GM20431 (cell line): ENCODE measurements around the gene XIRP2.

Experiments used
- in situ Hi-C: fragments of 300-500 bp; cut with MseI, MboI; formaldehyde crosslinking; loops from one replicate; pipeline ENCODE4 v1.15.0; 2020; ENCODE audit warnings: low sequenced_read_pairs; ENCODE audit not compliant: unreplicated experiment

Gene XIRP2

DNA sequence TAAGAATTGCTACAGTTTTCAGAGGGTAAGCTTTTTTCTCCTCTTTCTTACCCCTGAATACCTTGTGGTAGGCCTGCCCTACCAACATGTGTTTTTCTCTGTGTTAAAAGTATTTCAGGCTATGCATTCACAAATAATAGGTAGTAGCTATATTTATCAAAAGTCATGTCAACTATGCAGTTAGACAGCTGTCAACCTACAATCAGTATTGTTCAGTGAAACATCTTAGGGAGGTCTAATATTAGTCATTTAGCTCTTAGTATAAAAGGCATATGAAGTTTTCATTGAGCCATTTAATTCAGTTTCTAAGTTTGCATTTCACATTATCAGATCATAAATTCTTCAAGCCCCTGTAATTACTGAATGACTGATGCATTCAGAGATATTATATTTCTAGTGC lies 36.7 kb downstream of the XIRP2 start:
- in situ Hi-C loops: no loop called here

DNA sequence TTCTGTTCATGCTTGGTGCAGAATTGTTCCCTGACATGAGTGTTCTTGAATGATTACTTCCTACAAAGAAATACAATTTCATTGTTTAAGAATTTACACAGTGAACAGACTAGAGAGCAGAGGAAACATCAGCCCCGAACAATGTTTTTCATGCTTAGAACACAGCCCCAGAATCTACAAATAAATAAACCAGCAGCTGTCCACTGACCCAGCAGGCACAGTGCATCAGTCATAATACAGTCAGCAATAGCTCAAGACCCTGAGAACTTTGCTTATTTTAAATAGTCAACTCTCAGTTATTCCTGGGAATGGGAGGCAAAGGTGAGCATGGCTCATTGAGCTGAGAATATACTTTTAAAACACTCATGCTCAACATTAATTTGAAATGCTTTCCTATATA lies 38.4 kb downstream of the XIRP2 start:
- in situ Hi-C loops: no loop called here

DNA sequence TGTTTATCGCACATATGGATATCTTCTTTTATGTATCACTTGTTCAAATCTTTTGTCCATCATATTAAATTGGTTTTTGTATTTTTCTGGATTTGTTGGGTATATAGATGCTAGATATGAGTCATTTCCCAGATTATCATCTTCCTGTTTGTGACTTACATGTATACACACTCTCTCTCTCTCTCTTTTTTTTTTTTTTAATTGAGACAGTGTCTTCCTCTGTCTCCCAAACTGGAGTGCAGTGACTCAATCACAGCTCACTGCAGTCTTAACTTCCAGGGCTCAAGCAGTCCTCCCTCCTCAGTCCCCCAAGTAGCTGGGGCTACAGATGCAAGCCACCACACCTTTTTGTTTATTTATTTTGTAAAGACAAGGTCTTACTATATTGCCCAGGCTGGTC lies 43.8 kb downstream of the XIRP2 start:
- in situ Hi-C loops: no loop called here

DNA sequence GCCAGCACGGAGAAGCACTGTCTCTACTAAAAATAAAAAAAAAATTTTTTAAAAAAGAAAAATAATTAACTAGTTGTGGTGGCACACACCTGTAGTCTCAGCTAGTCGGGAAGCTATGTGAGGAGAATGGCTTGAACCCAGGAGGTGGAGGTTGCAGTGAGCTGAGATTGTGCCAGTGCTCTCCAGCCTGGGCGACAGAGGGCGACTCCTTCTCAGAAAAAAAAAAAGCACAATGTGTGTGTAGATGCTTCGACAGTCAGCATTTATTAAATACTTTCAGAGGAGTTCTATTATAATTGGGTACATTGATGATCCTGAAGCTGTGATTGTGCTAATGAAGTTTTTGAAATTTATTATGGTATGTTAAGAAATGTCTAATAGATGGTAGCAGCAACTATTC lies 46.5 kb downstream of the XIRP2 start:
- in situ Hi-C loops: no loop called here

DNA sequence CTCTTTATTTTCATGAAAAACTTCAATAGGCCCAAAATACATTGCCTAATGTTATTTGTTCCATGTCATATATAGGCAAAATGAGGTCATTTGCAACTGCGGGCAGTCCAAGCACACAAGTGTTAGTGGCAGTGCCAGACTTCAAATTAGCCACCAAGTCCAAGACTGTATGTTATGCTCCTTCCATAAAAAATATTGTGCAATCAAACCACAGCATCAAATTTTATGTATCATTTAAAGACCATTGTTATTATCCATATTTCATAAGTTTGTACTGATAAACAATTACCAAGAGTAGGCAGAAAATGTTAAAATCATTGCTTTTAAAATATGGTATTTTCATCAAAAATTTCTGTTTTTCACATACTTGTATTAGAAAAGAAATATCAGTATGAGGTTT lies 54.1 kb downstream of the XIRP2 start:
- in situ Hi-C loops: no loop called here

DNA sequence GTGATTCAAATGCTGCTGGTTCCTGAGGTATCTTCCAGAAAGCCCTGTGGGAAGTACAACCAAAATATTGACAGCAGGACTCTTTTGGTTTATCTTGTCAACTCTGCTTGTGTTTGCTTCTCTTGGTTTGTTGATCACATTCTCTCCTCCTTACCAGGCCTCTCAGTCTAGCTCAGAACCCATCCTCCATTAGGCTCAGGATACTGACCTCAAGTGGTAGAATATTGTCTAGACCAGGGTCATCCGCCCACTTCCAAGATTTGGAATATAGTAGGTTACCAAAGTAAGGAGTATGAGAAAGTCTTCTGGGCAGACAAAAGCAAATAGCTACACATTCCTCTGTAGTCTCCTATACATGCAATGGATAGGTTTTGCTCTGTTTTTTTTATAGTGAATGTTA lies 56.6 kb downstream of the XIRP2 start:
- in situ Hi-C loops: no loop called here

DNA sequence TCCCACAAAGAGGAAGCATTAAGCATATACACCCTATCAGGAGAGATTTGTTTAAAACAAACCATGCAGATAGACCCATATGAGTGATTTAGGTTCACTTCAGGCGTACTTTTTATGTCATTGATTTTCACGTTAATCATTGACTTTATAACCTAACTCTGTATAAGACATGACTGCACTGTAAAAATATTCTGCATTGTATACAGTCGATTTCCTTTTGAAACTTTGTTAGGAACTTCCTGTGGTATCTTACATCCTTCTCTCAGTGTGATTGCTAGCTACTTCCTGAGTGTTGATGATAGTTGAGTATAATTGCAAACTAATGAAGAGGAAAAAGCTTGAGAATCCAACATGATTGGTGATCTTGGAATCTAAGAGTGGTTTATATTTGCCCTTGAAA lies 69.4 kb downstream of the XIRP2 start:
- in situ Hi-C loops: no loop called here

DNA sequence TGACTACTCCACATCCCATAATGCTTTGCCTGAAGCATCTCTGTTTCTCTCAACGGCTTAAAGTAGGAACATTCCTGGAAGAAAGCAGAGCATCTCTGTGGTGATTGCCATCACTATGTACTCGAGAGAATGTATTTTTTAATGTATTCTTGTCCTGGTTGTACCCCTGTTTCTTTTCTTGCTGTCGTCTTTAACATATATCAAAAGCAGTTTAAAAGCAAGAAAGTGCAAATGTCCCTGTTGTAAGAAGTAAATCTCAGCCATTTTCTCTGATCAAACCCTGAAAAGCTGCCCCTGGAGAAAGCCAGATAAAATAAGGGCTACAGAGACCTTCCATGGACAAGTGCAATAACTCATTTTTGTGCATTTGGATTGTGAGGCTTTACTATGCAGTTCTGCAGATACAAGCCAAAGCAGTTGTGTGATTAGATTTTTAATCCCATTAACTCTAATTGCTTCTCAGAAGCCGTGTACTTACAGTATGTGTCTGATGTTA lies 70.8 kb downstream of the XIRP2 start:
- in situ Hi-C loops: no loop called here

DNA sequence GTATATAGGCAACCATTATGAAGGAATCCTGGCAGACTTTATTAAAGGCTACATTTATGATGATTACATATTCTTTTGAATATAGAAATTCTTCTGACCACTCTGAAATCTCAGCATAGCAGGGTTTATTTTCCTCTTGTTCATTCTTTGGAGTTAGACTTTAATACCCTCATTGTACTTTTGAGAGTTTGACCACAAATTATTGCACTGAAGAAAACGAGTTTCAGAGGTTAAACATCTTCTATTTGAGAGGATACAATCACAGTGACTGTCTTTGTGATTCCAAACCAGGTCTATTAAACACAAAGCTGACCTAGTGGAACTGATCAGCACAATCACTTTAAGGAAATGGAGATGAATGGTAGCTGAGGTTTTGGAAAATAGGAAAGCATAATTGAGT lies 71.3 kb downstream of the XIRP2 start:
- in situ Hi-C loops: no loop called here

DNA sequence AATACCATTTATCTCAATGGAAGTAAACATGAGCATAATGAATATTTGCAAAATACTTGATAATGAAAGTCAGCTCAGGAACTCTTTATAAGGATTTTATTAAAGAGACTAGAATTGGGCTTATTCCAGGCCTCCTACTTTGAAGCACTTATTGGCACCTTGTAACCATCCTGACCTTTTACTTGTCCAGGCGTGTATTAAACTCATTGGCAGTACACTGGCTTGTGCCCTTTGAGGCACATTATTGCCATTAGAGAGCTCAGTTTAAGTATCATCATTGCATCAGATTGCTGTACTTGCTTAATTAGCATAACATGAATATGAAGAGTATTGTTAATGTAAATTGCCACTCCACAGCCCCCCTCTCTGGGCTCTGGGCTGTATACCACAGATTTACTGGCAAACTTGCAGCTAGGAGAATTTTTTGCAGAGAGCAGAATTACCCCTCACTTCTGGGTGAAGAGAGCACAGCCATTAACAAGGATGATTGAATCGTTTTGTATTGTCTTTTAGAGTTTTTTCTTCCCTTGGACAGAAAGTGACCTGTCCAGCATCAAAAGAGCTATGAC lies 72.5 kb downstream of the XIRP2 start:
- in situ Hi-C loops: no loop called here

DNA sequence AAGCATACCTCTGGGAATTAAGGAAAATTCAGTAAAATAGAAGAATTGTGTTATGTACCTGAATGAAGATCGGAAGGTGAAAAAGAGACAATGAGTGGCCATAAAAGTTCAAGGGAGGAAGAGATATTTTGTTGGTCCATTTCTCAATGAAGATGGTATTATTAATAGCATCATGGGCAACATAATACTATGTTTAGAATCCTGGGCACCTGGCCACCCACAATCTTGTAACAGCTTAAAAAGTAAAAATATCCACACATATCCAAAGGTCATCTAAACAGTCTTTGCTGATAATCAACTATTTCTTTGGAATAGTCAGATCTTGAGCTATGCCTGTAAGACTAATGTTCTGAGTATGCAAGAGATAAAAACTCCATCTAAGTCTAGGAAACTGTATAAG lies 73.7 kb downstream of the XIRP2 start:
- in situ Hi-C loops: no loop called here

DNA sequence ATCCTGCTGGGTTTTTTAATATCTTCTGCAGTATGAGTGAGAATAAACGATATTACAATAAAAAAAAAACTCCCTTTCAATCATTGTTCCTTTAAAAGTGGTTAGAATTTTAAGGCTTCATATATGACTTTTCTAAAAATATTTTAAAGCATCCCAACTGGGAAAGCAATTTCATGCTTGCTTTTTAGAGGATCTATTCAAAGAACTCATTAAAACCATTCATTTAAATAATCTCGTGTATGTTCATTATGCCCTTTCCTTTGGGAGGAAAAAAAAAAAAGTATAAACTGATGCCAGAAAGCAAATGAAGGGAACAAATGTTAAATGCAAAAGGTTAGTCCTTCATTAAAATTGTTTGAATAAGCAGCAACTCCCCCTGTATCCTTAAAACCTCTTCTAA lies 81.2 kb downstream of the XIRP2 start:
- in situ Hi-C loops: no loop called here

DNA sequence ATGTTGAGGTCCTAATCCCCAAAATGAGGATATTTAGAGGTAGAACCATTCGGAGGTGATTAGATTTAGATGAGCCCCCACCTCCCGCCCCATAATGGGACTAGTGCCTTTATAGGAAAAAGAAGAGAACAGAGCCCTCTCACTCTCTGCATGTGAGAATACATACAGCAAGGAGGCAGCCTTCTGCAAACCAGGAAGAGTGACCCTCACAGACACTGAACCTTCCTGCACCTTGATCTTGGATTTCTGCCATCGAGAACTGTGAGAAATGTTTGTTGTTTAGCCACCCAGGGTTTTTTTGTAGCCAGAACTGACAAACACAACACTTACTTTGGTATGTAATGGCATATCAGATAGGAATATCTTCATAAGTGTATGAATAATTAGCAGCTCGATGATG lies 83.7 kb downstream of the XIRP2 start:
- in situ Hi-C loops: no loop called here

DNA sequence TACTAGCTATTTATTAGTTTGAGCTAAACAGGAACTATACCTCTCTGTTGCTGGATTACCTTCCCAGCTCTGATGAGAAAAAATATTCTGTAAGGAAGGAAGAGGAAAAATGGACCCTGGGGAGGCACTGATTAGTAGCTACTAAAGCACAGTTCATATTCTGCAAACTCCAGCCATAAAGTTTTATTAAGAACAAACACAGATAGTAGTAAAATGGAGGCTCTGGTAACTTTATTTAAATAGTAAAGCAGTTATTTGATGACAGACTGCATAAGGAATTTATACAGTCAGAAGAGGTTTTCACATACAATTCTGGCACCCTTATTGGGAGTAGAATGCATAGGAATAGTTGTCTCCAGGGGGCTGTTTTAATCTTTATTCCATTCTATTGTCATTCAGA lies 84.1 kb downstream of the XIRP2 start:
- in situ Hi-C loops: no loop called here

DNA sequence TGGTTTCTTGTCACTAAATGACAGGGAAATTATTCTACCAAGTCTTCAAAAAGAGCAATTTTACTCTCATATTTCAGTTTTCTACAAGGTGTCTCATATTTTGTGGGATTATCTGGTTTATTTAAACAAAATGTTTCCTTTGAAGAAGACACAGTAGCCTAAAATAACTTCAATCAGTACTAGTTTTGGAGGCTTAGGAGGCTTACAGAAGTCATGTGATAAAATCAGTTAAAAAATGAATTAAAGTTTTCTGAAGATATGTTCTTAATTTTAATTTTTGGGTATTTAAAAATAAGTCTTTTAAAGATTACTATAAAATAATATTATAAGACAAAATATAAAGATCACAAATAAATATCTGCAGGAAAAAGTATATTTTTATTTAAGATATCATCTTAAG lies 95.9 kb downstream of the XIRP2 start:
- in situ Hi-C loops: no loop called here

DNA sequence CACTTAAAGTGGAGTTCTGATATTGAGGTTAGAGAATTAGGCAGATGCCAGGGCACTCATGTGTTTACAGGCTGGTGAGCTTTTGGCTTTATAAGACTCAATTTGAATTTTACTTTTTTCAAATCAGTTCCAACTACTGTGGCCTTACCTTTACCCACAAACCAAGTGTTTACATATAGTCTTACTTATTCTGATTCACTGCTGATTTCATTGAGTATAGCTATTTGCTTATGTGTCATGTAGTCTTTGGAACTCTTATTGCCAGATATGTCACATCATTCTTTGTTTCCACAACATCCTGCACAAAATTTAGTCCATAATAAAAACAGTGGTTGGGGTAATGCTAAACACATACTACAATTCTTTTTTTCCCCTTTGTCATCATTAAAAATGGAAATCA lies 96.5 kb downstream of the XIRP2 start:
- in situ Hi-C loops: no loop called here

DNA sequence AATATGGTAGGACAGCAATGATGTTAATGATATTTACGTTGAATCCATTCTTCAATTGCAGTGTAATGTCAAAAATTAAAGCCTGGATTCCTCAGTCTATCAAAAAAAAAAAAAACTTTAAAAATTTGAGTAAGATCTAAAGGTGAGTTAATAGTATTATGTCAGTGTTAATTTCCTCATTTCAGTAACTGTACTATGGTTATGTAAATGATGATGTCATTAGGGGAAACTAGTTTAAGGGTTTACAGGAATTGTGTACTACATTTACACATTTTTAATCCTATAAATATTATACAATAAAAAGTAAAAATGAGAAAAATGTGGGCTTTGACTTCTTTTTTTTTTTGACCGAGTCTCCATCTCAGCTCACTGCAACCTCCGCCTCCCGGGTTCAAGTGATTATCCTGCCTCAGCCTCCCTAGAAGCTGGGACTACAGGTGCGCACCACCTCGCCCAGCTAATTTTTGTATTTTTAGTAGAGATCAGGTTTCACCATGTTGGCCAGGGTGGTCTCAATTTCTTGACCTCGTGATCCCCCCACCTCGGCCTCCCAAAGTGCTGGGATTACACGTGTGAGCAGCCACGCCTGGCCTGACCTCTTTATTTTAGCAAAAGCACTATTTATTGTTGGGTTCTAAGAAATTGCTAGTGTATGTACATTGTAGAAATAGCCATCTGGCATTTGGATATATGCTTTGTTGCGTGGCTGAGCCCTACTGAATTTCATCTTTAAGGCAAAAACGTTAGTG lies 106.5 kb downstream of the XIRP2 start:
- in situ Hi-C loops: no loop called here

DNA sequence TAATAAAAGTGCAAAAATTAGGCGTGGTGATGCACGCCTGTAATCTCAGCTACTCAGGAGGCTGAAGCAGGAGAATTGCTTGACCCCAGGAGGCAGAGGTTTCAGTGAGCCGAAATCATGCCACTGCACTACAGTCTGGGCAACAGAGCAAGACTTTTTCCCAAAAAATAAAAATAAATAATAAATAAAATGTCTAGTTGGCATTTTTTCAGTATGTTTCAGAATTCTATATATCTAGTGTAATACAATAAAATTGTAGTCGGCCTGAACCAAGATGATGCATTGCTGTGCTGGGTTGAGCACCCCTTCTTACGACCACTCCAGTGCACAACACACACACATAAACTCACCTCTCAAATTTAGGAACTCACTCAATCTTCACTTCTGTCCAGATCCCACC lies 108.2 kb downstream of the XIRP2 start:
- in situ Hi-C loops: no loop called here

DNA sequence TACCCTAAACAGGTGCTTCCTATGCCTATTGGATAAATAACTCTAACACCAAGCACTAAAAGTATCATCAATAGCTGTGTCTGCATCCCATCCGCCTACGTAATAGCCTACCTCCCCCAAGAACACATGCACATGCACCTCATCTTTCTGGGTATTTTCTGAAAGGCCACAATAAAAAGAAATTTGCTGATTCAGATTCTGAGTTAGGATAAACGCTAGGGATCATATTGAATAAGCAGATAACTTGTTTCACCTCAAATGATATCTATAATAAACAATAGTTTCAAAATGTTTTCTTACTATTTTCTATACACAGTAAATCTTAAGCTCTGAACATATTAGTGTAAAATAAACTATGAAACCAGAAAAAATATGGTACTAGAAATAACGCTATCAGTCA lies 112.9 kb downstream of the XIRP2 start:
- in situ Hi-C loops: no loop called here

DNA sequence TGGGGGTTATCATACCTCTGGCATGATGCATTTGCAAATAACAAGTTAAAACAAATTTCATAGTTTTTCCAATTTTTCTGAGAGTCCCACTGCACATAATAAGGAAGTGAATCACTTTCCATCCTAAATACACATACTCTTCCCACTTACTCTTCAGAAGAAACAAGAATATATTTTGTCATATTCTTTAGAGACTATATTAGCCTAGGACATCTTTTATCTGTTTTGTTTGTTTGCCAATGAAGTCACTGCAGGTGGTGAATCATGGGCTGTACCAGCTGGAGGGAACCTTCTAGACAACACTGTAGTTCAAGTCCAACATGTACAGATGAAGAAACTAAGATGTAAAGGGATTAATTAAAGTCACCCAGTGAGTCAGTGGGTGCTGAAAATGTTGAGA lies 116.8 kb downstream of the XIRP2 start:
- in situ Hi-C loops: no loop called here

DNA sequence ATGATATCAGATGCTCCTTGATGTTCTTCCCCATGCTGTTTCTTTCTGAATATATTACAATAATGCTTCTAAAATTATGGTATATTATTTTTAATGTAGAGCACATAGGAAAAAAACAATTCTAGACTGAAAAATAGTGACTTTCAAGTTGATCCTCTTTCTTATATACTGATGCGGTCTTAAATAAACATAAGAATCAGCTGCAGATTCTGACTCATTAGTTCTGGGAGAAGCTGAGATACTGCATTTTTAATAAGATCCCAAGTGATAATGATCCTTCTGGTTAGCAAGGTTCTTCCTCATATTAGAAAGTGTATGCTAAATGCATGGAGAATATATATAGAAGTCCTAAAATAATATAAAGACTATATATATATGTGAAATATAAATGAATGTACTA lies 124.9 kb downstream of the XIRP2 start:
- in situ Hi-C loops: no loop called here

DNA sequence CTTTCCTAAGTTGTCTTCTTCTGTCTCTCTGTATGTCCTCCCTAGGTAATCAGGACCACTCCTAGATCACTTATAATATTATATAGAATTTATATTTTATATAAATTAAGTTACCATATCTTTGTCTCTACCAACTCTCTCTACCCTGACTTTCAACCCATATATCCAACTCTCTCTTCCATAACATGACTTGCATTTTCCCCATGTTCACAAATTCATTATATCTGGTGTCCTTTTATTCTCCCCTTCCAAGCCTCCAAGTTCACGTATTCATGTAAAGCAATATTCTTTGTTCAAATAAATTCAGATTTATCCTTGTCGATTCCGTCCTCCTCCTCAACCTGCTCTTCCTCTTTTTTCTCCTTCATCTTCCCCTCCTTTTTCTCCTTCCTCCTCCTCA lies 127.5 kb downstream of the XIRP2 start:
- in situ Hi-C loops: no loop called here
